HepG2 (cell line): ENCODE results near the gene NFYB. TPM values are rescaled to one million over a fixed set of nuclear protein-coding genes. Genes with fewer than 3 reads are reported as not detected.

Source experiments
- AGO2 ChIP-seq: fragments of 200-400 bp; formaldehyde crosslinking; optimal IDR thresholded peaks from 2 replicates; pipeline ENCODE3; 2017; ENCODE audit warnings: mild to moderate bottlenecking, low read depth, low read length, moderate library complexity
- BORCS8-MEF2B ChIP-seq: sonication (generic); formaldehyde crosslinking; IDR thresholded peaks from 2 replicates; pipeline ENCODE4 v1.8.0; 2022; ENCODE audit warnings: mild to moderate bottlenecking, missing genetic modification reagents
- CCDC6 ChIP-seq: sonication (generic); formaldehyde crosslinking; IDR thresholded peaks from 2 replicates; pipeline ENCODE4 v1.8.1; 2022; ENCODE audit warnings: mild to moderate bottlenecking, missing genetic modification reagents, moderate library complexity
- DMAP1 ChIP-seq: IDR thresholded peaks from 2 replicates; pipeline ENCODE4 v1.6.1; 2016
- GFI1 ChIP-seq: sonication (generic); formaldehyde crosslinking; IDR thresholded peaks from 2 replicates; pipeline ENCODE4 v1.5.0; 2020; ENCODE audit warnings: missing genetic modification reagents, mild to moderate bottlenecking, borderline replicate concordance
- JUNB ChIP-seq: sonication (generic); formaldehyde crosslinking; IDR thresholded peaks from 2 replicates; pipeline ENCODE4 v1.8.0; 2022; ENCODE audit warnings: missing genetic modification reagents, mild to moderate bottlenecking, borderline replicate concordance
- MYPOP ChIP-seq: sonication (generic); formaldehyde crosslinking; IDR thresholded peaks from 2 replicates; pipeline ENCODE4 v1.8.1; 2023; ENCODE audit warnings: mild to moderate bottlenecking, moderate library complexity, missing genetic modification reagents
- PHF8 ChIP-seq: sonication (generic); formaldehyde crosslinking; IDR thresholded peaks from 2 replicates; pipeline ENCODE4 v1.5.0; 2020; ENCODE audit warnings: missing genetic modification reagents
- POLR2A ChIP-seq, 2 experiments: IDR thresholded peaks; 2 replicates each; pipeline ENCODE4 v1.6.1; 2011; ENCODE audit warnings: low read depth in 2 of 2, low read length in 2 of 2, mild to moderate bottlenecking in 1 of 2, moderate library complexity in 1 of 2; ENCODE audit not compliant: insufficient read depth in 1 of 2
- POLR2G ChIP-seq: fragments of 200-400 bp; formaldehyde crosslinking; IDR thresholded peaks from 2 replicates; pipeline ENCODE4 v1.6.1; 2018; ENCODE audit warnings: mild to moderate bottlenecking, low read depth, low read length, moderate library complexity
- TAF1 ChIP-seq: sonication (generic); formaldehyde crosslinking; IDR thresholded peaks from 2 replicates; pipeline ENCODE4 v1.4.0; 2020; ENCODE audit warnings: missing genetic modification reagents
- XRCC5 ChIP-seq: fragments of 200-400 bp; formaldehyde crosslinking; optimal IDR thresholded peaks from 2 replicates; pipeline ENCODE3; 2017; ENCODE audit warnings: mild to moderate bottlenecking, low read length
- ZFP37 ChIP-seq: sonication (generic); formaldehyde crosslinking; IDR thresholded peaks from 2 replicates; pipeline ENCODE4 v1.4.0; 2020; ENCODE audit warnings: missing genetic modification reagents, borderline replicate concordance
- ZFX ChIP-seq: sonication (generic); formaldehyde crosslinking; IDR thresholded peaks from 2 replicates; pipeline ENCODE4 v1.4.0; 2020; ENCODE audit warnings: mild to moderate bottlenecking, low read depth, missing genetic modification reagents, moderate library complexity
- ZNF329 ChIP-seq: sonication (generic); formaldehyde crosslinking; IDR thresholded peaks from 2 replicates; pipeline ENCODE4 v1.9.0; 2021; ENCODE audit warnings: low read depth, mild to moderate bottlenecking, missing genetic modification reagents
- ZNF431 ChIP-seq: sonication (generic); formaldehyde crosslinking; IDR thresholded peaks from 2 replicates; pipeline ENCODE4 v1.9.0; 2022; ENCODE audit warnings: missing genetic modification reagents, low read depth, mild to moderate bottlenecking, borderline replicate concordance
- ZNF451 ChIP-seq: sonication (generic); formaldehyde crosslinking; IDR thresholded peaks from 2 replicates; pipeline ENCODE4 v1.5.0; 2020; ENCODE audit warnings: mild to moderate bottlenecking, missing genetic modification reagents
- ZNF562 ChIP-seq: sonication (generic); formaldehyde crosslinking; IDR thresholded peaks from 2 replicates; pipeline ENCODE4 v1.8.0; 2022; ENCODE audit warnings: missing genetic modification reagents, borderline replicate concordance
- ZNF564 ChIP-seq: sonication (generic); formaldehyde crosslinking; IDR thresholded peaks from 2 replicates; pipeline ENCODE4 v1.8.1; 2023; ENCODE audit warnings: mild to moderate bottlenecking, missing genetic modification reagents
- ZNF567 ChIP-seq: sonication (generic); formaldehyde crosslinking; IDR thresholded peaks from 2 replicates; pipeline ENCODE4 v1.8.1; 2023; ENCODE audit warnings: mild to moderate bottlenecking, missing genetic modification reagents, borderline replicate concordance
- ZNF7 ChIP-seq: IDR thresholded peaks from 2 replicates; pipeline ENCODE4 v1.6.1; 2016; ENCODE audit warnings: missing biosample characterization, missing genetic modification reagents
- ZNF790 ChIP-seq: sonication (generic); formaldehyde crosslinking; IDR thresholded peaks from 2 replicates; pipeline ENCODE4 v1.8.0; 2022; ENCODE audit warnings: missing genetic modification reagents, mild to moderate bottlenecking, borderline replicate concordance
- polyA plus RNA-seq, 8 experiments: library from polyadenylated mRNA; depleted of rRNA in 3 of 8; stranded (reverse) in 7 of 8; unstranded in 1 of 8; fragments of >200 nt; fragmentation: Illumina TruSeq in 4 of 8; extraction: Trizol in 4 of 8; gene quantifications; 2 replicates each; pipeline versions ENCODE4 v1.2.1 to v1.2.3, GENCODE V29; 2011 to 2016; ENCODE audit warnings: low read depth in 4 of 8, missing spikeins in 1 of 8, mixed read lengths in 1 of 8; ENCODE audit not compliant: insufficient read depth in 1 of 8
- total RNA-seq, 5 experiments: library from RNA; depleted of rRNA; stranded (reverse); fragments of >200 nt; fragmentation: Illumina TruSeq; extraction: Trizol; gene quantifications; 2 replicates each; pipeline ENCODE4 v1.2.3, GENCODE V29; 2016; ENCODE audit warnings: low read depth in 1 of 5
- TF ChIP-seq, protein P1 (sequence below): sonication (generic); formaldehyde crosslinking; IDR thresholded peaks from 2 replicates; pipeline ENCODE4 v1.5.0; 2020; ENCODE audit warnings: mild to moderate bottlenecking, missing genetic modification reagents
- TF ChIP-seq, protein P2 (sequence below): fragments of 450-650 bp; IDR thresholded peaks from 2 replicates; pipeline ENCODE4 v1.6.1; 2017; ENCODE audit warnings: mild to moderate bottlenecking

The NFYB gene
- total and polyA plus RNA-seq, 2 of the 13 experiments (the other 11 are each of a cell fraction or from before 2014, with no cell fraction given) = 18.7 to 36.6 TPM

DNA sequence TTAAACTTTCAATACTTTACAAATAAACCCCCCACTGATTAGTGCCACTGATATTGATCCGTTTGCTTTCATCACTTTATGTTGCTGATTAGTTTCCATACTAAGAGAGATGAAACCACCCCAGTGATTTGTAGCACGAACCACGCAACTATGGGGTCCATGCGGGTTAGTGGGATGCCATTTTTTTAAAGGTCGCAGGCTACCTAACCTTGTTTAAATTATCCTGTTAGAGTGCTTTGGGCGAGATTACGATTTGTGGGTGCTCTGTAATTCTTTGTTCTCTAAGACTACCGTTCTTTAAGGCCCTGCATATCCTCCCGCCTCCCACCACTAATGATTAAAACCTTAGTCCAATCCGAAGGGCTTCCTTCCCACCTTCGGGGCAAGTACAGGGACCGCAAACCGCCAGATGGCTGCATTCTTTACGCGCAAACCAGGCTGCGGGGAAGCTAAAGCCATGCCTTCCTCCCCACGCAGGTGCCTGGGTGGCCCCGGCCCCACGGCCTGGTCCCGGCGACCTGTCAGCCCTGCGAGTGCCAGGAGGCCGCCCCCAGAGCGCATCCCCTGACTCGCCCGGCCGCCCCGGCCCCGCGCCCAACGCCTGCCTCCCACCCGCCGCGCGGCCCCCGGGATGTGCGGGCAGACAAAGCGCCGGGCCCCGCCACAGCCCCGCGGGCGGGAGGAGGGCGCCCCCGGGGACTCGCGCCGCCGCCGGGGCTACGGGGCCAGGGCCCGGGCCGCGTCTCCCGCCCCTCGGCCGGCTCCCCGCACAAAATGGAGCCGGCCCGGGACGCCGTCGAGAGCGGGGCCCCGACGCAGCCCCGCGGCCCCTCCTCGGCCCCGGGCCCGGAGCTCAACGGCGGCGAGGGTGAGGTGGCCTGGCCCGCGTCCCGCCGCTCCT lies 759 bp downstream of the NFYB start (continued):
- TF ChIP-seq ZNF431 (CRISPR knock-in tag) (peak; percentile 61; the same call in 1 of the 2 replicates), ZNF7 (CRISPR knock-in tag) (no peak), MYPOP (CRISPR knock-in tag) (0 out of 2 replicates have a peak, but pooled peaks have one; percentile 37), PHF8 (peak; percentile 48; the same call in 1 of the 2 replicates), ZNF451 (CRISPR knock-in tag) (0 out of 2 replicates have a peak, but pooled peaks have one; percentile 24), ZNF562 (no peak), BORCS8-MEF2B (CRISPR knock-in tag) (0 out of 2 replicates have a peak, but pooled peaks have one; percentile 52), XRCC5 (peak; percentile 26), POLR2G (peak; percentile 48; the same call in 1 of the 2 replicates), DMAP1 (CRISPR knock-in tag) (peak; percentile 45; the same call in 1 of the 2 replicates), JUNB (no peak), ZNF567 (CRISPR knock-in tag) (no peak), POLR2A (IDR thresholded peaks at IDR 0.05; ENCODE audit: insufficient read depth in 1 of 2, low read depth in 2 of 2, low read length in 2 of 2) (peak; percentile 68 to 87), GFI1 (CRISPR knock-in tag) (no peak), CCDC6 (CRISPR knock-in tag) (0 out of 2 replicates have a peak, but pooled peaks have one; percentile 28), ZFP37 (CRISPR knock-in tag) (no peak), ZFX (CRISPR knock-in tag) (peak; percentile 64), TAF1 (peak; percentile 53), ZNF564 (CRISPR knock-in tag) (peak; percentile 25; the same call in 1 of the 2 replicates), ZNF790 (0 out of 2 replicates have a peak, but pooled peaks have one; percentile 12), ZNF329 (0 out of 2 replicates have a peak, but pooled peaks have one; percentile 18), AGO2 (peak; percentile 73)
- TF ChIP-seq, protein P1, sequence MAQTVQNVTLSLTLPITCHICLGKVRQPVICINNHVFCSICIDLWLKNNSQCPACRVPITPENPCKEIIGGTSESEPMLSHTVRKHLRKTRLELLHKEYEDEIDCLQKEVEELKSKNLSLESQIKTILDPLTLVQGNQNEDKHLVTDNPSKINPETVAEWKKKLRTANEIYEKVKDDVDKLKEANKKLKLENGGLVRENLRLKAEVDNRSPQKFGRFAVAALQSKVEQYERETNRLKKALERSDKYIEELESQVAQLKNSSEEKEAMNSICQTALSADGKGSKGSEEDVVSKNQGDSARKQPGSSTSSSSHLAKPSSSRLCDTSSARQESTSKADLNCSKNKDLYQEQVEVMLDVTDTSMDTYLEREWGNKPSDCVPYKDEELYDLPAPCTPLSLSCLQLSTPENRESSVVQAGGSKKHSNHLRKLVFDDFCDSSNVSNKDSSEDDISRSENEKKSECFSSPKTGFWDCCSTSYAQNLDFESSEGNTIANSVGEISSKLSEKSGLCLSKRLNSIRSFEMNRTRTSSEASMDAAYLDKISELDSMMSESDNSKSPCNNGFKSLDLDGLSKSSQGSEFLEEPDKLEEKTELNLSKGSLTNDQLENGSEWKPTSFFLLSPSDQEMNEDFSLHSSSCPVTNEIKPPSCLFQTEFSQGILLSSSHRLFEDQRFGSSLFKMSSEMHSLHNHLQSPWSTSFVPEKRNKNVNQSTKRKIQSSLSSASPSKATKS (CRISPR knock-in tag) = no peak
- TF ChIP-seq, protein P2, sequence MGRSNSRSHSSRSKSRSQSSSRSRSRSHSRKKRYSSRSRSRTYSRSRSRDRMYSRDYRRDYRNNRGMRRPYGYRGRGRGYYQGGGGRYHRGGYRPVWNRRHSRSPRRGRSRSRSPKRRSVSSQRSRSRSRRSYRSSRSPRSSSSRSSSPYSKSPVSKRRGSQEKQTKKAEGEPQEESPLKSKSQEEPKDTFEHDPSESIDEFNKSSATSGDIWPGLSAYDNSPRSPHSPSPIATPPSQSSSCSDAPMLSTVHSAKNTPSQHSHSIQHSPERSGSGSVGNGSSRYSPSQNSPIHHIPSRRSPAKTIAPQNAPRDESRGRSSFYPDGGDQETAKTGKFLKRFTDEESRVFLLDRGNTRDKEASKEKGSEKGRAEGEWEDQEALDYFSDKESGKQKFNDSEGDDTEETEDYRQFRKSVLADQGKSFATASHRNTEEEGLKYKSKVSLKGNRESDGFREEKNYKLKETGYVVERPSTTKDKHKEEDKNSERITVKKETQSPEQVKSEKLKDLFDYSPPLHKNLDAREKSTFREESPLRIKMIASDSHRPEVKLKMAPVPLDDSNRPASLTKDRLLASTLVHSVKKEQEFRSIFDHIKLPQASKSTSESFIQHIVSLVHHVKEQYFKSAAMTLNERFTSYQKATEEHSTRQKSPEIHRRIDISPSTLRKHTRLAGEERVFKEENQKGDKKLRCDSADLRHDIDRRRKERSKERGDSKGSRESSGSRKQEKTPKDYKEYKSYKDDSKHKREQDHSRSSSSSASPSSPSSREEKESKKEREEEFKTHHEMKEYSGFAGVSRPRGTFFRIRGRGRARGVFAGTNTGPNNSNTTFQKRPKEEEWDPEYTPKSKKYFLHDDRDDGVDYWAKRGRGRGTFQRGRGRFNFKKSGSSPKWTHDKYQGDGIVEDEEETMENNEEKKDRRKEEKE = no peak
